Glutamatergic neuron (in vitro differentiated cells): ENCODE data around the gene GPLD1. TPM values are rescaled to one million over a fixed set of nuclear protein-coding genes. Genes with fewer than 3 reads are reported as not detected.

ENCODE experiments used
- DNase-seq: peaks from one replicate; pipeline ENCODE4 v3.0.0; 2022
- H3K27ac Mint-ChIP-seq: one replicate; pipeline ENCODE4 v1.8.0; 2020; ENCODE audit warnings: mild to moderate bottlenecking, mixed read lengths, inconsistent platforms; ENCODE audit not compliant: unreplicated experiment
- H3K27me3 Mint-ChIP-seq: one replicate; pipeline ENCODE4 v1.8.0; 2020; ENCODE audit warnings: mild to moderate bottlenecking, moderate library complexity, mixed read lengths, inconsistent platforms; ENCODE audit not compliant: unreplicated experiment
- H3K36me3 Mint-ChIP-seq: one replicate; pipeline ENCODE4 v1.8.0; 2020; ENCODE audit warnings: mild to moderate bottlenecking, mixed read lengths, inconsistent platforms; ENCODE audit not compliant: unreplicated experiment
- H3K4me1 Mint-ChIP-seq: one replicate; pipeline ENCODE4 v1.8.0; 2020; ENCODE audit warnings: mild to moderate bottlenecking, low read depth, mixed read lengths, inconsistent platforms; ENCODE audit not compliant: unreplicated experiment
- H3K4me3 Mint-ChIP-seq: one replicate; pipeline ENCODE4 v1.8.0; 2020; ENCODE audit warnings: mild to moderate bottlenecking, mixed read lengths, inconsistent platforms; ENCODE audit not compliant: unreplicated experiment
- H3K9me3 Mint-ChIP-seq: one replicate; pipeline ENCODE4 v1.8.0; 2020; ENCODE audit warnings: mild to moderate bottlenecking, moderate library complexity, mixed read lengths, inconsistent platforms; ENCODE audit not compliant: unreplicated experiment
- CTCF ChIP-seq: fragments of 200-600 bp; sonication (generic); IDR thresholded peaks from one replicate; pipeline ENCODE4 v1.5.0; 2021; ENCODE audit not compliant: partially characterized antibody, unreplicated experiment
- total RNA-seq: library from RNA; stranded (reverse); fragmentation: NEBNext Ultra II Directional; extraction: Animal tissue kit (Norgen Biotek cat#: 25700); gene quantifications from one replicate; pipeline ENCODE4 v1.2.1, GENCODE V29; 2021; ENCODE audit not compliant: unreplicated experiment

The GPLD1 gene
- total RNA-seq, 1 donor from 2014 or later: 2.0 TPM

- TF ChIP-seq CTCF: peak; percentile 91
Observed at GRCh38 chr6:24431045-24431451, 58.3 kb downstream of the GPLD1 start.

GRCh38 chr6:24430086-24430485 is 59.3 kb downstream of the GPLD1 start:
- no peaks in the 10 kb centered on the region for H3K27me3 Mint-ChIP-seq
- H3K27ac Mint-ChIP-seq: no peak overlapping the region
- H3K4me1 Mint-ChIP-seq: no peaks in the 10 kb centered on the region
- no peak for TF ChIP-seq CTCF
- no peak overlapping the region for H3K4me3 Mint-ChIP-seq
- no peaks in the 10 kb centered on the region for H3K9me3 Mint-ChIP-seq
- H3K36me3 Mint-ChIP-seq: no peaks in the 10 kb centered on the region
- no peak for DNase-seq

More at GRCh38 chr6:24431045-24431451, 58.3 kb downstream of the GPLD1 start:
- no peaks in the 10 kb centered on the region for H3K36me3 Mint-ChIP-seq
- H3K9me3 Mint-ChIP-seq: no peaks in the 10 kb centered on the region
- no peak overlapping the region for H3K27ac Mint-ChIP-seq
- H3K27me3 Mint-ChIP-seq: no peaks in the 10 kb centered on the region
- DNase-seq: no peak
- no peak overlapping the region for H3K4me3 Mint-ChIP-seq
- H3K4me1 Mint-ChIP-seq: no peaks in the 10 kb centered on the region

GRCh38 chr6:24429146-24429545 is 60.2 kb downstream of the GPLD1 start:
- no peaks in the 10 kb centered on the region for H3K9me3 Mint-ChIP-seq
- no peak overlapping the region for H3K27ac Mint-ChIP-seq
- no peak for TF ChIP-seq CTCF
- no peak for DNase-seq
- no peak overlapping the region for H3K4me3 Mint-ChIP-seq
- H3K27me3 Mint-ChIP-seq: no peaks in the 10 kb centered on the region
- no peaks in the 10 kb centered on the region for H3K36me3 Mint-ChIP-seq
- H3K4me1 Mint-ChIP-seq: no peaks in the 10 kb centered on the region

- Mint-ChIP-seq H3K4me3 (no peak overlapping the region), H3K9me3 (no peaks in the 10 kb centered on the region), H3K36me3 (no peaks in the 10 kb centered on the region), H3K4me1 (no peaks in the 10 kb centered on the region), H3K27me3 (no peaks in the 10 kb centered on the region), H3K27ac (no peak overlapping the region)
- no peak for TF ChIP-seq CTCF
- DNase-seq: no peak
Observed at GRCh38 chr6:24428615-24429014, 60.8 kb downstream of the GPLD1 start.

GRCh38 chr6:24426729-24427446 is 62.5 kb downstream of the GPLD1 start:
- H3K27ac Mint-ChIP-seq: no peak overlapping the region
- no peaks in the 10 kb centered on the region for H3K9me3 Mint-ChIP-seq
- DNase-seq: no peak
- no peaks in the 10 kb centered on the region for H3K27me3 Mint-ChIP-seq
- no peaks in the 10 kb centered on the region for H3K4me1 Mint-ChIP-seq
- H3K4me3 Mint-ChIP-seq: no peak overlapping the region
- no peak for TF ChIP-seq CTCF
- H3K36me3 Mint-ChIP-seq: no peaks in the 10 kb centered on the region
